Stromal cell of bone marrow (primary cell): Measurements from ENCODE around the gene SYTL3.
"Not testable (repeated sequence)": the region's sequence is repeated elsewhere in the genome, so short reads cannot be mapped to it uniquely, and the experiment has no call there.

Experiments
- DNase-seq: peaks from one replicate; pipeline ENCODE4 v3.0.0-alpha.2; 2012; ENCODE audit warnings: low read depth

SYTL3 gene, protein sequence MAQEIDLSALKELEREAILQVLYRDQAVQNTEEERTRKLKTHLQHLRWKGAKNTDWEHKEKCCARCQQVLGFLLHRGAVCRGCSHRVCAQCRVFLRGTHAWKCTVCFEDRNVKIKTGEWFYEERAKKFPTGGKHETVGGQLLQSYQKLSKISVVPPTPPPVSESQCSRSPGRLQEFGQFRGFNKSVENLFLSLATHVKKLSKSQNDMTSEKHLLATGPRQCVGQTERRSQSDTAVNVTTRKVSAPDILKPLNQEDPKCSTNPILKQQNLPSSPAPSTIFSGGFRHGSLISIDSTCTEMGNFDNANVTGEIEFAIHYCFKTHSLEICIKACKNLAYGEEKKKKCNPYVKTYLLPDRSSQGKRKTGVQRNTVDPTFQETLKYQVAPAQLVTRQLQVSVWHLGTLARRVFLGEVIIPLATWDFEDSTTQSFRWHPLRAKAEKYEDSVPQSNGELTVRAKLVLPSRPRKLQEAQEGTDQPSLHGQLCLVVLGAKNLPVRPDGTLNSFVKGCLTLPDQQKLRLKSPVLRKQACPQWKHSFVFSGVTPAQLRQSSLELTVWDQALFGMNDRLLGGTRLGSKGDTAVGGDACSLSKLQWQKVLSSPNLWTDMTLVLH

DNA sequence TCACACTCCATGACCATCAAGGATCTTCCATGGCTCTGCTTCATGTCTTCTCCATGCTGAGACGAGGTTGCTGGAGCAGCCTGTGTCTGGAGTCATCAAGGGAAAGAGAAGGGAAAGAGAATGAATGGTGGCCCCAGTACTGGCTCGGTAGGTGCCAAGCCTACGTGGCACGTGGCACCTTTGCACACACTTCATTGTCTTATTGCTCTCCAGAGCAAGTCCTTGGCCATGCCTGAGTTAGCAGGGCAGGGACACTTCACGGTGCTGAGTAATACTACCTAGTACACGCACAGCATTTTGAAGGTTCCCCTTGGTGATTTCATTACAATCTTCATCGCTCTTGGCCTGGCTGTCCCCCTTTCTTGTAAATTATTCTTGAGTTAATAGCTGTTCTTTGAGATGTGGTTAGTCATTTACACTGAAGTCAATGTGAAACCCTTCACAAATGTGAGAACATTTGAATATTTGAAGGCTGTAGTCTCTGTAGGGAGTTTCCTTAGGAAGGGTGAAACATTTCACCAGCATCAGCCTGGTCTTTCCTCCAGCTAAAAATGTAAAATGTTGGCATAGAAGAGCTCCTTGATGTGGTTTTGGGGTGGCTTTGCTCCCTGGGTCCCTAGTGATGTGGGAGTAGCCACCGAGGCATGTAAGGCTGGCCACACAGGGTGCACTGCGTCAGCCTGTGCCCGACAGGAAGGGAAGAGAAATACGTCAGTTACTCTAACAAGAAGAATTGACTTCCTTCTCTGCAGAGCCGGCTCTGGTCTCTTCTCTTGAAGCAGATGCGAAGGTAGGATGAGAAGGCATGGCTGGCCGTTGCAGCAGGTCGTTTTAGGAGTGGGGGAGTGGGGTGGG, at the start of gene SYTL3:
SYTL3 (plus strand) TSS at position 766 of the 855 bp plus-strand sequence. CDS start 13,215 bp downstream, outside the sequence.
- DNase-seq: peak; percentile 64

DNA sequence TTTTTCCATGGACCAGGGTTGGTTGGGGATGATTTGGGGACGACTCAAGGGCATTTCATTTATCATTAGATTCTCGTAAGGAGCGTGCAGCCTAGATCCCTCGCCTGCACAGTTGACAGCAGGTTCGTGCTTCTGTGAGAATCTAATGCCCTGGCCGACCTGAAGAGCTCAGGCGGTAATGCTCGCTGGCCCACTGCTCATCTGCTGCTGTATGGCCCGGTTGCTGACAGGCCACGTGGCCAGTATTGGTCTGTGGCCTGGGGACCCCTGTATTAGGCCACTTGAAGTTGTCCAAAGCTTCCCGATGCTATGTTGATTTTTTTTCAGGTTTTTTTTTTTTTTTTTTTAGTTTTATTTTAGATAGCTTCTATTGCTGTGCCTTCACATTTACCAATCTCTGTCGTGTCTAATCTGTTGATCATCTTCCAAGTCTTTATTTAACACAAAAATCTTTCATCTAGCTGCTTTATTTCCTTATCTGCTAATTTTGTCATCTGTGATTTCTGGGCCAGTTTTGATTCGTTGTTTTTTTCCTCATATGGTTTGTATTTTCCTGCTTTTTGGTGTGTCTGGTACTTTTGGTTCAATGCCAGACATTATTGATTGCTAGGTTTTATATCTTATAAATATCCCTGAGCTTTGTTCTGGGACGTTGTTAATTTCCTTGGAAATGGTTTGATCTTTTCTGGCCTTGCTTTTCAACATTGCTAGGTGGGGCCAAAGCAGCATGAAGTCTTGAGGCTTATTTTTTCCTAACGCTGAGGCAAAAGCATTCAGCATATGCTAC, 46.4 kb upstream of the SYTL3 start:
- no peak for DNase-seq

DNA sequence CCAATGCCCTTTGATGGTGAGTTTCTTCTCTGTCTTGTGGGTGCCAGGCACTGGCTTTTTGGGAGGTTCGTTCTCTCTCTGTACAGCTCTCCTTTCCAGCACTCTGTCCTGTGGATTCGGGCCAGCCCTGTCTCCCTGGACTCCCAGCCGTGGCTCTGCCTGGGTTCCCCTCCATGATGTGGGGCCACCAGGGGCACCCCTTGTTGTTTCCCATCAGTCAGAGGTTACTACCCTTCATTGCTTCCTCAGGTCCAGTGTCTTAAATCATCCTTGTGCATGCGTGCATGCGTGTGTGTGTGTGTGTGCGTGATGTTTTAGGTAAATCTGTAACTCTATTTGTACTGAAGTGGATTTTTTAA, 45.8 kb upstream of the SYTL3 start:
- DNase-seq: no peak

DNA sequence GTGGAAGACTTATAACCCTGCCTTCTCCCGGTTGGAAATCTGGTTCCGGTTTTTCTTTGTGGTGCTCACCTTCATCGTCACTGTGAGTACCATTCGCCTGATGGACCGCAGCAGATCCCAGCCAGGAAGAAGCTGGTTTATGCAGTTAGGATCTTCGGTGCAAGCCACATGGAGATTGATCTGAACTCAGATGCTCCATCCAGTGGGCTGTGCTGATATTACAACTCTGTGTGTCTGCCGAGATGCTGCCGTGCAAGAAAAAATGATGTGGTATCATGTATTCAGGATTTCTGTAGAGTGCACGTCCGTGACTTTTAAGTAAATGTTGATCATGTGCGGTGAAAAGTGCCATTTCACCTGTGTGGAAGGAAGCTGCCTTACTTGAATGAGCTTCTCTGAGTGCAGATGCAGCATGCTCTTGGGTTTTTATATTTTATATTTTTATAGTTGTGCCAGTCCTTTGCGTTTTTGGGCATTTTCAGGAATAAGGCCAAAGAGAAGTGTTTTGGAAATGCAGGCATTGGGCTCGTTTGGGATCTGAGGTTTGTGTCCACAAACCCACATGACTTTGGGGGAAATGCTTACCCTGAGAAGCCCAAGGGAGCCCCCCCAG, 44.5 kb upstream of the SYTL3 start:
- DNase-seq: peak; percentile 57

DNA sequence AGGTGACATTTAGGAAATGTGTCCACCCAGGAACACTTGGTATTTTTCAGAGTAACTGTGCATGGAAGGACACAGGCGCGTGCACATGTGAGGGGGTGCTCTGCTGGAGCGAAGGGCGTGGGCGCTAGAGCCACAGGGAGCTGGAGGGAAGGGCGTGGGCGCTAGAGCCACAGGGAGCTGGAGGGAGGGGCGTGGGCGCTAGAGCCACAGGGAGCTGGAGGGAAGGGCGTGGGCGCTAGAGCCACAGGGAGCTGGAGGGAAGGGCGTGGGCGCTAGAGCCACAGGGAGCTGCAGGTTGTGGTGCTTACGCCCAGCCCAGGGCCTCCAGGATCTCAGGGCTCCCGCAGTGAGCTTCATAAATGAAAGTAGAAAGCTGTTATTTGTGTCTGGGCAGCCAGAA, 43.8 kb upstream of the SYTL3 start:
- DNase-seq: not testable (repeated sequence)

DNA sequence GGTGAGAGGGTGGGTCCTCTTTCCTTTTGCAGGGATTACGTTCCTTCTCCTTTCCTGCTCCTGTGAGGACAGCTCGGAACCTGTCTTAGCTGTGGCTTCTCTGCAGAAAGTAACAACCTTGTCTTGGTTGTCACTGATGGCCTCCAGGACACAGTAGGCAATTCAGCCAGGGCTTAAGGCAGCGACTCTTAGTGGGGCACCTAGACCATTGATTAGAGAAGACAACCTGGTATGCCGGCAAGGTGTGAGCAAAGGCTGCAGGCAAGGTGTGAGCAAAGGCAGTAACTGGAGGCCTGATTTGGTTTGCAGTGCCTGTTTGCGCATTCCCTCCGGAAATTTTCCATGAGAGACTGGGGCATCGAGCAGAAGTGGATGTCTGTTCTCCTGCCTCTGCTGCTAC, 42.9 kb upstream of the SYTL3 start:
- DNase-seq: no peak

DNA sequence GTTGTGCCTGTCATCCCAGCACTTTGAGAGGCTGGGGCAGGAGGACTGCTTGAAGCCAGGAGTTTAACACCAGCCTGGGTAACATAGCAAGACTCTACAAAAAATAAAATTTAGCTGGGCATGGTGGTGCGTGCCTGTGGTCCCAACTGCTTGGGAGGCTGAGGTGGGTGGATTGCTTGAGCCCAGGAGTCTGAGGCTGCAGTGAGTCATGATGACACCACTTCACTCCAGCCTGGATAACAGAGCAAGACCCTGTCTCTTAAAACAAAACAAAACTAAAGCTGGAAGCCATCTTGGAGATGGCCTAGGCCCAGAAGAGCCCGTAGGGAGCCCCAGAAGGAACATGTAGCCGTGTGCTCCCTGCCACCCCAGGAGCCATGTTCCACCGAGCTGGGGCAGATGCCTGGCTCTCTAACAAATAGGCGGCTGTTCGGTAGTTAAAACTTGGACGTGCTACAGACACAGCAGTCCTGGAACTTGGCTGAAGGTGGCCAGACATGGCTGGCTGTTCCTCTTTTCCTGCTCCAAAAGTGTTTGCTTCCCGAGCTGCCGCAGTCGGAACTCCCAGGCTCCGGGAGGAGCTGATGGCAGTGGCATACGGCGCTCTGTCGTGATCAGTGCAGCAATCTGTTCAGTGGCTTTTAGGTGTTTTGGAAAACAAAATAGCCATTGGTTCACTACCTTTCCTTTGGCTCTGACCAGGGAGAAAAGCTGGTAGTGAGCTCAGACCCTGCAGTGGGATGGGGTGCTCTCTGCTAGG, 42.3 kb upstream of the SYTL3 start:
- DNase-seq: no peak

DNA sequence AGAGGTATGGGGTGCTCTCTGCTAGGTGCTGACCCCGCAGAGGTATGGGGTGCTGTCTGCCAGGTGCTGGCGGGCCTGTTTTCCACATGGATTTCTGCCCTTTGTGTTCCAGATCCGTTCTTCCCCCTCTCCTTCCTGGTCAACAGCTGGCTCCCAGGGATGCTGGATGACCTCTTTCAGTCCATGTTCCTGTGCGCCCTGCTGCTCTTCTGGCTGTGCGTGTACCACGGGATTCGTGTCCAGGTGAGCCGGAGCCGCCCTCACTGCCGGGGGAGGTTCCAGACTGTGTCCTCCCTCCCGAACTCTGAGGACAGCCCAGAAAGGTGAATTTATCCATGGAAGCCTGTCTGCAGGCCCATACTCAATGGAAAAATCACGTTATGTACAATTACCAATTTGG, 41.6 kb upstream of the SYTL3 start:
- DNase-seq: no peak

DNA sequence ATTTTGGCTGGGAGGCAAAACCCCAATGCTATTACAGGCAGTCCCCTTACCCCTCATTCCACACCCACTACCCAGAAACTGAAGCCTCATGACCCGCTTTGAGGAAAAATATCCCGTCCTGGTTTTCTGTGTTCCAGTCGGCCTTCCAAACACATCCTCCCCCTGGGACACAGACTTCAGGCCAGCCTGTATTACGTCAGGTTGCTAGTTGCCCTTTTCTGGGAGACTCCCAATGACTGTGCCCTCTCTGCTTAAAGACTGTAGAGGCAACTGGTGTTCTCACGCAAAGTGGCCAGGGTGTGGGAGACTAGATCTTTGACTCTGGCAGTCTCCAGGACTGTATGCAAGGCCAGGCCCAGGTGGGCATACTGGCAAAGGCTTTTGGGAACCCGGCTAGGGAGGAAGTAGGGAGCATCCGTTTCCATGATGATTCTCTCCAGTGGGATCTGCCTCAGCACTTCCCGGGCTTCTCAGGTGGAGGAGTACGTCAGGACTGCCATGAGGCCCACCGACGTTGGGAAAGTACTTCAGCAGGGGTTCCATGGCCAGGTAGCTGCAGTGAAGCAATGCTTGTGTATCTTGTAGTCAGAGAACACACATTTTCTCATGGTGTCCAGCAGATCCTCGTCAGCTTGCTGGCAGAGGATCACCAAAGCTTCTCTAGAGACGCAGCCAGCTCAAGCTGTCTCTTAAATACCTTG, 40.2 kb upstream of the SYTL3 start:
- DNase-seq: no peak

DNA sequence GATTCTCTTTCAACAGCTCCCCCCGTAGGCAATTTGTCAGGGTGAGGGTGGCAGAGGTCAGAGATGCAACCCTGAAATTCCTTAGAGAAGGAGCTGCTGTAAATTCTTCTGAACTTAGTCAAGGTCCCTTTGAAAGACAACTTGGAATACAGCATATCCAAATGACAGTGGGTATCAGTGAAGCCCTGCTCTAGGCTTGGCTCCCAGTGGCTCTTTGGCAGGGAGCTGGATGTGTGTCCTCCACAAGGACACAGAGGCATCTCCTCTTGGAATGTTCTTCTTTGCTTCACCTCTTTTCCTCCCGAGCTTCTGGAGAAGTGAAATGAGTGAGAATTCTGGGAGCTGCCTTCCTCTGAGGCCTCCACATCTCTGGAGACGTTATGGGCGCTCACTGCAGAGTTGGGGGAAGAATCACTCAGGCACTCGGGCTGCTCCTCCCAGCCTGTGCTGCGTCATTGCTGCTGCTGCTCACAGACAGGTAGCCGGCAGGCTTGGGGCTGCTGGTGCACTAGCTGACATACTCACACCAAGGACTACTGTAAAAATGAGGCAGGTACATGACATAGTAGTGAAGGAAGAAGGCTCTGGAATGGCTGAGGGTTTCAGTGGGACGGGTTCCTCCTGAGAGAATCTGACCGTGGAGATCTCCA, 39.4 kb upstream of the SYTL3 start:
- no peak for DNase-seq

DNA sequence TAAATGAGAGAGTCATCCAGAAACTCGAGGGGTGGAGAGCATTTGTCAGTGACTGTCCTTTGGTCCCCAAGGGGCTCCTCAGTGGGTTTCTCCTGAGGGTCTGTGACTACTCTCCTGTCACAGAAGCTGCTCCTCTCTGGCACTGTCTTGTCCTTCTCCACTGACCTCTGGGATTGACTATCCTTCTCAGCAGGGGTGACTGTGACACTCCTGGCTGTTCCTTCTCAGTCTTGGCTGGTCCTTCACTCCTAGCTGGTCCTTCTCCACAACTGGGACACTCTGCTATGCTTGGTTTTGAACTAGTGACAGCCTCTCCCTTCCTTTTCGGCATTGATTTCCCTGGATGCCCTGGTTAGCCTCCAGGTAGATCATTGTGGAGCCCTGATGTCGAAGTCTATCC, 38.8 kb upstream of the SYTL3 start:
- no peak for DNase-seq

DNA sequence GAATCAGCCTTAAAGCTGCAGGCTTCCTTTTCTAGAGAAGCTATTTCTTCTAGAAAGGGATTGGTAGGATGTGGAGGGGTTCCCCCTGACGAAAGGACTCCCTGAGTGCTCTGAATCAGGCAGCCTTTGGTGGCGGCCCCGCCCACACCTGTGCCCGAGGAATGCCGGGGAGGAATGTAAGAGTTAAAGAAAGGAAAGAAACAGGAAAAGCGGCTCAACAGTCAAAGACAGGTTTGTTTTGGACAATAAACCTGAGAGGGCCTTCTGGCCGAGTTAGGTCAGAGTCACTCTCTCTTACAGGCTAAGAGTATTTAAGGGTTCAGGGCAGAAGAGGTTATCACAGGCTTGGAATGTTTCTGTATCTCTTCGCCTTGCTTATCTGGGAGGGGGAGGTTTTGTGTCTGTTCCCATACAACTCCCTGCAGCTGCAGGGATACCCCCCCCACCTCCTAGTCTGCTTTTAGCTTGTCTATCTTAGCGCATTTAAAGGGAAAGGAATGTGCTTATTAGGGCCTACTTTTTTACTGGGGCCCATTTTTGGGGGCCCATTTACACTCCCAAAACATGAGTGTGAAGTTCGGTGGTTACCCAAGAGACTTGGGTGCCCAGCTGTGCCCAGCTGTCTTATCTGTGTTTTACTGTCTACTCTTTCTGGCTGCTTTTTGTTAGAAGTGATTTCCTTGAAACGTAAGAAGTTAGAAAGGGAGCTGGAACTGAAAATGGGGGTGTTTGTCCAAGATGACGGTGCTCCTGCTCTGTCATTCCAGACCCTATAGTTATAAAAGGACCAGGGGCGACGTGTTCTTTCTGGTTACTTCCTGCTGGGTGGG, 38.1 kb upstream of the SYTL3 start:
- DNase-seq: no peak

DNA sequence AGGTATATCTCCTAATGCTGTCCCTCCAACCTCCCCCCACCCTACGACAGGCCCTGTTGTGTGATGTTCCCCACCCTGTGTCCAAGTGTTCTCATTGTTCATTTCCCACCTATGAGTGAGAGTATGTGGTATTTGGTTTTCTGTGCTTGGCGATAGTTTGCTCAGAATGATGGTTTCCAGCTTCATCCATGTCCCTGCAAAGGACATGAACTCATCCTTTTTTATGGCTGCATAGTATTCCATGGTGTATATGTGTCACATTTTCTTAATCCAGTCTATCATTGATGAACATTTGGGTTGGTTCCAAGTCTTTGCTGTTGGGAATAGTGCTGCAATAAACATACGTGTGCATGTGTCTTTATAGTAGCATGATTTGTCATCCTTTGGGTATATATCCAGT, 35.2 kb upstream of the SYTL3 start:
- DNase-seq: not testable (repeated sequence)

DNA sequence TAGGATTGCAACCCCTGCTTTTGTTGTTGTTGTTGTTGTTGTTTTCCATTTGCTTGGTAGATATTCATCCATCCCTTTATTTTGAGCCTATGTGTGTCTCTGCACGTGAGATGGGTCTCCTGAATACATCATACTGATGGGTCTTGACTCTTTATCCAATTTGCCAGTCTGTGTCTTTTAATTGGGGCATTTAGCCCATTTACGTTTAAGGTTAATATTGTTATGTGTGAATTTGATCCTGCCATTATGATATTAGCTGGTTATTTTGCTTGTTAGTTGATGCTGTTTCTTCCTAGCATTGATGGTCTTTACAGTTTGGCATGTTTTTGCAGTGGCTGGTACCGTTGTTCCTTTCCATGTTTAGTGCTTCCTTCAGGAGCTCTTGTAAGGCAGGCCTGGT, 31.6 kb upstream of the SYTL3 start:
- DNase-seq: not testable (repeated sequence)

DNA sequence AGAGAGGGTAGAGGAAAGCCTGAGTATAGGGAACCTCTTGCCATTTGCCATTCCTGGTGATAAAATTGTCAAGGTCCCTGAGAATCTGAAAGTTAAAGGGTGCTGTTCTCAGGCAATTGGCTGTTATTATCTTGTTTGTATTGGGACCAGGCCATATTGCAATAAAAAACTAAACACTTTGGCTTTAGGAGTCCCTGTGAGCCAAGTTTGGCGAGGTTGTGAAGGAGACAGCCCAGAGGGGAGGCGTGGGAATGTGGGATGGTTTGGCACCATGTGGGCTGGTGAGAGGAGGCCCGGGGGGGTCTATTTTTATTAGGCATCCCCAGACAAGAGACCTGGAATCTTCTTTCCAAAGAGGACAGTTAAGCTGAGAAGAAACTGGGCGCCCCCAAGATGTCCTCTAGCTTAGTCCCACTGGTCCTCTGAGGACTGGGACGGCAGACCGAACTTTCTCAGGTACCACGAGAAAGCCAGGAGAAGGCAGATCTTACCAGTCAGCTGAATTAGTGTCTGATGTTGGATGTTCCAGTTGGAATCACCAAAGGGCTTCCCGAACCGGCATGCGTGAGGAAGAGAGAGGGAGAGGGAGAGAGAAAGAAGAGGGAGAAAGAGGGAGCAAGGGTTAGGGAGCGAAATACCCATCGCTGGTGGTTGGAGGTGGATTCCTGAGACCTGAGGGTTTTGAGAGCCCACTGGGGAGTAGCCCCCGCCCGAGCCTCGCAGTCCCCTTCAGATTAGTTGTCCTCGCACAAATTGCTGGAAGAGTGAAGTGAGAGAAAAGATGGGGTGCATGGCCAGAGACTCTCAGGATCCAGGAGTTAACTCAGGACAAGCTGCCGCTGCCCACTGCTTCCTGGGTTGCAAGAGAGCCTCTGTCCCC, 29.7 kb upstream of the SYTL3 start:
- DNase-seq: no peak

DNA sequence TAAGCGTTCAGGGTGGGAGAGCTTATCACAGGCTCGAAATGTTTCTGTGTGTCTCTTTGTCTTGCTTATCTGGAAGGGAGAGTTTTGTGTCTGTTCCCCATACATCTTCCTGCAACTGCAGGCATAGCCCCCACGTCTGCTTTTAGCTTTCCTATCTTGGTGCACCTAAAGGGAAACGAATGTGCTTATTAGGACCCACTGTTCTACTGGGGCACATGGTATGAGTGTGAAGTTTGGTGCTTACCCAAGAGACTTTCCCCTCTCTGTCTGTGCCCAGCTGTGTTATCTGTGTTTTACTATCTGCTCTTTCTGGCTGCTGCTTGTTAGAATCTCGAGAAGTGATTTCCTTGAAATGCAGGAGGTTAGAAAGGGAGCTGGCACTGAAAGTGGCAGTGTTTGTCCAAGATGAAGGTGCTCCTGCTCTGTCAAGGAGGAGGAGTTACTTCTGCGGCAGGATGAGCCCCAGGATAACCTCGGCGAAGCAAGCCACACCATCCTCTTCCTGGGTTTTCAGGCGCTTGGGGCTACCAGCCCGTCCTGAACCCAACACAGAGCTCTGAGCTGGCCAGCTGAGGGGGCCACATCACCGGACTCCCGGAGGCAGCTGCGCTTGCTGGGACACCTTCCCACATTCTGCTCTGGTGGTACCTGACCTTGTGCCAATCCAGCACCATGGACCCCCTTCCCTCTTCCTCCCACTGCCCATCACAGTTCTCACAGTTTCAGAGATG, 28.7 kb upstream of the SYTL3 start:
- no peak for DNase-seq
